LNCaP clone FGC (cell line): Measurements from ENCODE around the gene LRRC10.

Experiments used
- DNase-seq: peaks from one replicate; pipeline ENCODE4 v3.0.0-alpha.2; 2011; ENCODE audit warnings: low read depth
- H3K4me3 ChIP-seq: 2 replicates; pipeline ENCODE4 v1.5.1; 2011; ENCODE audit warnings: mild to moderate bottlenecking, low read depth, low read length, control low read depth
- CTCF ChIP-seq: IDR thresholded peaks from 2 replicates; pipeline ENCODE4 v1.5.1; 2012; ENCODE audit warnings: mild to moderate bottlenecking; ENCODE audit not compliant: control insufficient read depth, insufficient read depth; ENCODE audit errors: extremely low read depth

Gene LRRC10

GRCh38 chr12:69610729-69611128, at the start of gene LRRC10:
Gene LRRC10 (minus strand): TSS chr12:69610907. CDS start chr12:69610838, 69 bp downstream.
- TF ChIP-seq CTCF, result no peak
- no peak for DNase-seq
- H3K4me3 ChIP-seq, result no peak within 1 kb of the TSS

GRCh38 chr12:69660164-69660863, 49.6 kb upstream of the LRRC10 start:
- DNase-seq, result no peak
- no peak for TF ChIP-seq CTCF
- no peak overlapping the region for H3K4me3 ChIP-seq

GRCh38 chr12:69658203-69658602, 47.5 kb upstream of the LRRC10 start:
- no peak overlapping the region for H3K4me3 ChIP-seq
- DNase-seq, result no peak
- no peak for TF ChIP-seq CTCF

- TF ChIP-seq CTCF, result no peak
- H3K4me3 ChIP-seq, result no peak overlapping the region
- no peak for DNase-seq
Measured at GRCh38 chr12:69657376-69658137, 46.9 kb upstream of the LRRC10 start.

- TF ChIP-seq CTCF, result no peak
- no peak for DNase-seq
- no peak overlapping the region for H3K4me3 ChIP-seq
Measured at GRCh38 chr12:69655616-69656340, 45.1 kb upstream of the LRRC10 start.

- no peak overlapping the region for H3K4me3 ChIP-seq
- no peak for DNase-seq
- TF ChIP-seq CTCF, result no peak
Measured at GRCh38 chr12:69653703-69654102, 43.0 kb upstream of the LRRC10 start.
